GM18508 (cell line): ENCODE results near the gene UAP1.

Experiments
- ATAC-seq: cut with Tn5 transposase; IDR thresholded peaks from one replicate; pipeline ENCODE4 v1.9.1; 2021; ENCODE audit warnings: moderate number of reproducible peaks; ENCODE audit not compliant: insufficient read depth, unreplicated experiment

UAP1 gene

DNA sequence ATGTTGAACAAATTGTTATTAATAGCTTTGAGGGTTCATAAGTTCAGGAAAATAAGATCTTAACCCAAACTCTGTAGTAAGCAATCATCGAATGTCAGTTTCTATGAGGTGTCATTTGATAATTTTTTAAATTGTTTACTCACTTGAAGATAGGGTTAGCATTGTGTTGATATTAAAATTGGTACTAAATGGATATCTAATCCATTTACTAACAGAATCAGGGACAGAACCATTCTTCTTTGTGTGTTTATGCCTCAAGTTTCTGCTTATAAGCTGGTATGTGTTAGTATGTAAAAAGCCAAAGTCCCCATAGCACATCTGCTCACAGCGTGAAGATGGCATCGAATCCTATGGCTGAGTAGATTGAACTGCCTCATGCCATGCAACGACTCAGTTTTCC is 84.1 kb downstream of the UAP1 start:
- ATAC-seq = no peak

DNA sequence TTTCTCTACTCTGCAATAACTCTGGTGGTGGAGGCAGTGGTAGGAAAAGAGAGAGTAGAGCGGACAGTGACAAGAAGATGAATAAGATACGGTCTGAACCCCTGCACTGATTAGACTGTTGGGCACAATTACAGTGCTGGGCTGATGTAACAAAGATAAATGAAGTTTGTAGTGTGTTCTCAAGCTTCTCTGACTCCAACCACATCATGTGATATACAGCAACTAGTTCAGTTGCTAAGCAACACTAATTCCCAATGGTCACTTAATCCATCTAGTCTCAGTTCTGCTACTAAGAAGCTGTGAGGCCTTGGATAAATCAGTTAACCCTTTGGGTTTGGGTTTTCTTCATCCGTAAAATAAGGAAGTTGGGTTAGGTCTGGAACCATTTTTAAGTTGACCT is 88.1 kb downstream of the UAP1 start:
- ATAC-seq = no peak
